Stomach (tissue), 9 donors: ENCODE data around the gene NDOR1. TPM values are rescaled to one million over a fixed set of nuclear protein-coding genes. Genes with fewer than 3 reads are reported as not detected.

Source experiments
- DNase-seq, 2 donors: peaks; one replicate each; pipeline versions ENCODE4 v3.0.0 to v3.0.0-alpha.2; 2013 to 2019
- H3K27ac ChIP-seq, 5 donors: fragments of 200-600 bp in 4 of 5; sonication (generic) in 4 of 5; one replicate each; pipeline ENCODE4 v1.5.1; 2013 to 2019; ENCODE audit warnings: mild to moderate bottlenecking in 1 of 5, moderate library complexity in 1 of 5
- H3K27me3 ChIP-seq, 3 donors: fragments of 200-600 bp; sonication (generic); one replicate each; pipeline ENCODE4 v1.5.1; 2017 to 2019; ENCODE audit warnings: mixed run types in 1 of 3
- H3K36me3 ChIP-seq, 4 donors: fragments of 200-600 bp; sonication (generic); 1 replicate in 3 of 4; 2 replicates in 1 of 4; pipeline ENCODE4 v1.5.1; 2016 to 2019
- H3K4me1 ChIP-seq, 4 donors: fragments of 200-600 bp; sonication (generic); one replicate each; pipeline ENCODE4 v1.5.1; 2016 to 2019
- H3K4me3 ChIP-seq, 4 donors: fragments of 200-600 bp; sonication (generic) in 3 of 4; one replicate each; pipeline ENCODE4 v1.5.1; 2016 to 2019; ENCODE audit warnings: mild to moderate bottlenecking in 1 of 4
- H3K9me3 ChIP-seq, 4 donors: fragments of 200-600 bp; sonication (generic); one replicate each; pipeline ENCODE4 v1.5.1; 2016 to 2019
- CTCF ChIP-seq, 7 experiments: fragments of 450-650 bp in 4 of 7; fragments of 200-600 bp in 3 of 7; sonication (generic) in 3 of 7; IDR thresholded peaks; one replicate each; pipeline ENCODE4 v1.5.1; 2016 to 2019; ENCODE audit warnings: antibody characterized with exemption in 7 of 7, control low read depth in 2 of 7, mild to moderate bottlenecking in 1 of 7
- EP300 ChIP-seq: sonication (generic); formaldehyde crosslinking; IDR thresholded peaks from one replicate; pipeline ENCODE4 v1.6.1; 2017; ENCODE audit warnings: antibody characterized with exemption
- POLR2A ChIP-seq, 4 donors: fragments of 450-650 bp; IDR thresholded peaks; one replicate each; pipeline ENCODE4 v1.6.1; 2016; ENCODE audit warnings: antibody characterized with exemption in 4 of 4, control low read depth in 2 of 4, mild to moderate bottlenecking in 1 of 4, moderate library complexity in 1 of 4
- POLR2AphosphoS5 ChIP-seq, 3 donors: sonication (generic); formaldehyde crosslinking; IDR thresholded peaks; one replicate each; pipeline ENCODE4 v1.6.1; 2016; ENCODE audit warnings: antibody characterized with exemption in 3 of 3
- WGBS, 5 donors: extraction: QIAGEN DNeasy Blood & Tissue Kit in 3 of 5; methylation state at CpG; one replicate each; pipeline versions ENCODE4 v1.1.5 to v1.1.7; 2013 to 2018; 5-methylcytosine and 5-hydroxymethylcytosine counted together
- intact Hi-C: fragments of 100-400 bp; cut with DNase I; formaldehyde crosslinking; loops from one replicate; pipeline ENCODE4 v1.15.1; 2023; ENCODE audit warnings: low total_unique reads
- polyA plus RNA-seq, 3 donors: library from polyadenylated mRNA; stranded (reverse); fragments of 200-250 nt; gene quantifications; one replicate each; pipeline ENCODE4 v1.2.3, GENCODE V29; 2013
- total RNA-seq, 5 donors: library from RNA; depleted of rRNA; stranded (reverse); fragments of >200 nt; gene quantifications; one replicate each; pipeline versions ENCODE4 v1.1.0 to v1.2.3, GENCODE V29; 2014 to 2016
- donor health status: healthy with polysubstance abuse.
- donor health status: Bipolar disorder and iron deficiency.
- donor health status: healthy.

NDOR1 gene
- total and polyA plus RNA-seq, 8 donors: 0.89 to 105 (median 7.9) TPM

GRCh38 chr9:137180491-137180890 is 25.0 kb upstream of the NDOR1 start:
- no peaks in the 10 kb centered on the region for H3K27me3 ChIP-seq
- H3K36me3 ChIP-seq: peaks cover 71 to 90% (median 81%) of the 10 kb centered on the region in 4 donors
- H3K4me3 ChIP-seq: no peak overlapping the region
- intact Hi-C loops: loop anchor here (10.0 kb wide), 2 partner anchors 54 to 66 kb away; partner anchors contain the start of genes DPP7 and SLC34A3
- H3K9me3 ChIP-seq: no peaks in the 10 kb centered on the region
- H3K4me1 ChIP-seq: peaks cover 0 to 22% (median 10%) of the 10 kb centered on the region in 4 donors
- TF ChIP-seq POLR2A (IDR thresholded peaks at IDR 0.05) (no peak), EP300 (no peak)
- no peak for DNase-seq
- no peak overlapping the region for H3K27ac ChIP-seq
- WGBS, 5 donors: 89 to 96% (median 93%) methylated on average over 3 to 20 of the region's 20 CpGs

- Histone ChIP-seq H3K27me3 (no peaks in the 10 kb centered on the region), H3K27ac (no peak overlapping the region), H3K36me3 (peaks cover 76 to 98% (median 93%) of the 10 kb centered on the region in 4 donors), H3K4me3 (no peak overlapping the region), H3K9me3 (no peaks in the 10 kb centered on the region), H3K4me1 (peaks cover 5 to 23% (median 18%) of the 10 kb centered on the region in 4 donors)
- no peak for DNase-seq
- 91 to 95% (median 94%) methylated on average over 20 to 22 of the region's 22 CpGs for whole genome bisulfite sequencing, 5 donors
- intact Hi-C loops: loop anchor here (10.0 kb wide), 2 partner anchors 53 to 67 kb away; partner anchors contain the start of genes DPP7 and SLC34A3
- TF ChIP-seq POLR2AphosphoS5 (IDR thresholded peaks at IDR 0.05) (no peak), EP300 (no peak), POLR2A (IDR thresholded peaks at IDR 0.05) (no peak), CTCF (IDR thresholded peaks at IDR 0.05) (no peak)
Measured at GRCh38 chr9:137181680-137182079, 23.8 kb upstream of the NDOR1 start.

GRCh38 chr9:137182836-137183235 is 22.7 kb upstream of the NDOR1 start:
- H3K36me3 ChIP-seq: peaks cover 76 to 97% (median 91%) of the 10 kb centered on the region in 4 donors
- DNase-seq: no peak
- no peak overlapping the region for H3K4me3 ChIP-seq
- H3K27me3 ChIP-seq: no peaks in the 10 kb centered on the region
- H3K4me1 ChIP-seq: peaks cover 17 to 34% (median 29%) of the 10 kb centered on the region in 4 donors
- intact Hi-C loops: loop anchor here (10.0 kb wide), 2 partner anchors 52 to 68 kb away; partner anchors contain the start of genes DPP7 and SLC34A3
- no peak overlapping the region for H3K27ac ChIP-seq
- no peaks in the 10 kb centered on the region for H3K9me3 ChIP-seq
- TF ChIP-seq EP300 (no peak), CTCF (IDR thresholded peaks at IDR 0.05) (no peak), POLR2A (IDR thresholded peaks at IDR 0.05) (no peak), POLR2AphosphoS5 (IDR thresholded peaks at IDR 0.05) (no peak)
- WGBS, 5 donors: 88 to 94% (median 90%) methylated on average over 16 to 17 of the region's 17 CpGs

- intact Hi-C loops: loop anchor here (10.0 kb wide), 2 partner anchors 51 to 69 kb away; partner anchors contain the start of genes DPP7 and SLC34A3
- DNase-seq: no peak
- Histone ChIP-seq H3K4me3 (no peak overlapping the region), H3K4me1 (peaks cover 18 to 39% (median 34%) of the 10 kb centered on the region in 4 donors), H3K27ac (no peak overlapping the region), H3K36me3 (peaks cover 66 to 84% (median 79%) of the 10 kb centered on the region in 4 donors), H3K27me3 (no peaks in the 10 kb centered on the region), H3K9me3 (no peaks in the 10 kb centered on the region)
- TF ChIP-seq EP300: no peak
- TF ChIP-seq POLR2AphosphoS5 (IDR thresholded peaks at IDR 0.05): no peak
- TF ChIP-seq CTCF (IDR thresholded peaks at IDR 0.05): no peak
- no peak for TF ChIP-seq POLR2A (IDR thresholded peaks at IDR 0.05)
- WGBS, 5 donors: 89 to 97% (median 95%) methylated on average over 21 to 27 of the region's 27 CpGs
Measured at GRCh38 chr9:137183980-137184595, 21.4 kb upstream of the NDOR1 start.
